HuH-7.5 (cell line): ENCODE measurements around the gene ACKR2.
"Not testable (repeated sequence)": the region's sequence is repeated elsewhere in the genome, so short reads cannot be mapped to it uniquely, and the experiment has no call there.

Experiments
- DNase-seq: peaks from one replicate; pipeline ENCODE4 v3.0.0; 2011; ENCODE audit warnings: low spot score

Gene ACKR2

DNA sequence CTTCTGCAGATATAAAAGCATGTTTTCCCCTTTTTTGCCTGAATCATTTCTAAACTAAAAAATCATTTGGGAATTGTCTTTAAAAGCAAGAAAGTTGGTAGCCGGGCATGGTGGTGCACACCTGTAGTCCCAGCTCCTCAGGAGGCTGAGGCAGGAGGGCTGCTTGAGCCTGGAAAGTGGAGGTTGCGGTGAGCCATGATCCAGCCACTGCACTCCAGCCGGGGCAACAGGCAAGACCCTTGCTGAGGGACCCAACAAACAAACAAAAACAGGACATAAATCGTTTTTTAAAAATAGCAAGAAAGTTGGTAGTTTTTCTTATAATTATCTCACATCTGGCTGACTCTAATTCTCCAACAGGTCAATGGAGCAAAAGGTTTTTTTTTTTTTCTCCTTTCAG lies 7.5 kb upstream of the ACKR2 start:
- no peak for DNase-seq

DNA sequence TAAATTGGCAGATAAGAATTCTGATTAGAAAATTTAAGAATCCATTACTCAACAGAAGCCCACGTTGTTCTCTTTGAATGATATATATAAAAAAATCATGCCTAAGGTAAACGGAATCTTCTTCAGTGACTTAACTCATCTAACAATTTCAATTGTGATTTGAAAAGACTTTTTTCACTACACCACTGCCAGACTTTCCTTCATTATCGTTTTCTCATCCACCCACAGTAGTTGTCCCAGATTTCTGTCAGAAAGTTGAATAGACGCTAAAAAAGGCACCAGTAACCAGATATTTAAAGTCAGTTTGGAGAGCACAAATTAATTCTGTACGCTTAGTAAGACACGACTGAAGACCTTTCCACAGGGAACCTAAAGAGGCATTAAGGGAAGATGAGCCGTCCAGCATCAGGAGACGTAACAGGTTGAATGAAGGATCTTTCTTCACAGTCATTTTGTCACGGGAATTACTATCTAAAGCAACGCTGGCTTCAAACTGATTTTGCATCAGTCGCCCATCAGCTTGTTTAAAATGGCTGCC lies 6.3 kb upstream of the ACKR2 start:
- no peak for DNase-seq

DNA sequence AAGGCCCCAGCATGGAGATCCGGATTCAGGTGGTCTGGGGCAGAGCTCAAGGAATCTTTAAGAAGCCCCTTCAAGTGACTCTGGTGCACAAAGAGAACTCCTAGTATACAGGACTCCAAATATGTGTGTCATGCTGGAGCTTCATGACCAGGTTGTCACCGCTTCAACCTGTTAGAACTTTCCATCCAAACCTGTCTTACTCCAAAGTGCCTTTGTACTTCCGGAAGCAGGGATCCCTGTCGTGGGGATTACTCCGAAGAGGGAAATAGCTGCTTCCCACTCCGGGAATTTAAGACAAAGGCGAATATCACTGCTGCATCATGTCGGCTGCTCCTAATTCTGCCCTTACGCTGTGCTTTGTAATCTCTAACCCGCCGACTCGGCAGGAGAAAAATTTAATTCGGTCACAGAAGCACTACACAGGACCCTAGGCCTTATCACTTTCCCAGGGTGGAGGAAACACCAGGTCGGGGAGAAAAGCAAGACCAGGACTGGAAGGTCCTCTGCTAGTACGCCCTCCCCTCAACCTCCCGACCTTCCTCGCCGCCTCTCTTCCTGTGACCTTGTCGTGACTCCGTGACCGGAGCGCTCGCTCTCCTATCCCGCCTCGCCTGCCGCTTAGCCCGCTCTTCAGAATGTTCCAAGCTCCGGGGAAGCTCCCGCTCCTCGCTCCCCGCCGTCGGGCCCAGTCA lies 5.7 kb upstream of the ACKR2 start:
- DNase-seq: peak; percentile 57

DNA sequence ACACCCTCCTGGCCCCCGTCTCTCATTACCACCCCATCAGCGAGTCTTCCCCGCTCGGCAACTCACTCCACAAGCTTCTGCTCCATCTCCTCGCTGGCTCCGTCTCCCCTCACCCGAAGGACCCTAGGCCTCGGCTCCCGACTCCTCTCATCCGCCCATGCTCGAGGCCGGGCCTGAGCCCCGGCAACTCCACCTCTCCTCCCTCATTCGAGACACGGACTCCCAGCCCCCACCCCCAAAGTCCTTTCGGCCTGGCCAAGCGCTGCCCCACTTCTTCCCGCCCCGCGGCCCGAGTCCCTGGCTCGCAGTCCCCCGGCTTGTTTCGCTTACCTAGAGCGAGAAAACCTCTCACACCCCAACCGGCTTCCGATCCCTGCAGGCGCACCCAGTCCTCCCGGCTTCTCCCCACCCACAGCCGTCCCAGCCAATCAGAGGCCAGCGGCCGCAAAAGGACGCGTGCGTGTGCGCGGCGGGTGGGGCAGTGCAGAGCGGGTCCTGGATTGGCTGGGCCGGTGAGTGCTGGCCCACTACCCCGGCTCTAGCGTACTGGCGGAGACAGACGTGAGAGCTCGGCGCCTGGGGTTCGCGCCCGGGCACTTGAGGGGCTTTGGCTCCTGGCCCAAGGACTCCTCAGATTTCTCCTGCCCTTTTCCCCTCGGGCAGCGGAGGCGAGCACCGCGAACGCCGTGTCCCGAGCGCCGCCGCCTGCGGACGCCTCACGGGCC lies 5.0 kb upstream of the ACKR2 start, which contains the start of gene HIGD1A:
Gene HIGD1A, minus strand, starts transcription at position 385 of the 725 bp plus-strand sequence. CDS start 10,237 bp downstream, outside the sequence.
- peak; percentile 93 for DNase-seq

DNA sequence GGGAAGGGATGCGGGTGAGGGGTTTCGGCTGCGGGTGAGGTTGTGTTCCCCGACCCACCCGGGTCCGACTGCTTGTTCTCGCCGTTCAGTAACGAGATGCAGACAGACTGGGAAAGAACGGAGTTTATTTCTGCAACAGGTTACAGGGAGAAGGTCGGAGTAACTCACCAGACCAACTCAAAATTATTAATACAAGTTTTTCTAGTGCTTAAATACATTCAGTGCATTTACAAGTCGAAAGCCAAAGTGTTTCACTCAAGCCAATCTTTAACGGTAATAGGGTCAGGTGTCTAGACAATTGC lies 4.5 kb upstream of the ACKR2 start:
- no peak for DNase-seq

DNA sequence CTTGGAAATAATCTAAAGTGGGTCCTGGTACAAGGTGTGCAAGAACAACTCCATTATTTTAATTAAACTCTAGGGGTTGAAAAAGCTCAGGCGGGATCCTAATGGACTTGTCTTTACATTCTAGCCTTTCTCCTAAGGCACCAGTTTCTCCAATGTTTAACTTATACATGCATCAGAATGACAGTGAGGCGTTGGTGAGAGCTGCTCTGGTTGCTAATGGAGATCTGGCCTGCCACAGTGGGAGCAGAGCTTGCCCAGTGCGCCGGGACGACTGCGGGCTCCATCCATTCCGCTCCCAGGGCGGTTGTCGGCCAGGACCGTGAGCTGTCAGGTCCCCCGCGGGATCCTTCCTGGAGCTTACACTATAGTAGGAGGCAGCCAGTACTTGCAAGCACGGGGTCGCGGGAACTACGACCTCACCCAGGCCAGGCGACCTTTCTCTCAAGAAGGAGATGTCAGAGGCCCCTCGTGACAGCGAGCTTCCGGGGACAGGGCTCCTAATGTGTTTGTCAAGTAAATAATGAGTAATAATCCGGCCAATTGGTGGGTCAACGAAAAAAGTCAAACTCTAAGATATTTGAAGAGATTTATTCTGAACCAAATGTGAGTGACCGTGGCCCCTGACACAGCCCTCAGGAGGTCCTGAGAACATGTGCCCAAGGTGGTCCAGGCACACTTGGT lies 4.0 kb upstream of the ACKR2 start:
- DNase-seq: peak; percentile 50

DNA sequence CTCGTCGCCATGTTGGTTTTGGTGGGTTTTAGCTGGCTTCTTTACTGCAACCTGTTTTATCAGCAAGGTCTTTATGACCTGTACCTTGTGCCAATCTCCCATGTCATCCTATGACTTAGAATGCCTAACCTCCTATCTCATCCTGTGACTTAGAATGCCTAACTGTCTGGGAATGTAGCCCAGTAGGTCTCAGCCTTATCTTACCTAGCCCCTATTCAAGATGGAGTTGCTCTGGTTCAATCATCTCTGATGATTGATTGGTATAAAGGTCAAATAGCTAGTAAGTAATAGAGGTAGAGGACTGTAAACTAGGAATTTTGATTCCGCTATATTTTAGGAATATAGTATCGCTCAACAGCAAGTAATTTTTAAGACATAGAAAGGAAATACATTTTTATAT lies 1.3 kb upstream of the ACKR2 start:
- DNase-seq: no peak

DNA sequence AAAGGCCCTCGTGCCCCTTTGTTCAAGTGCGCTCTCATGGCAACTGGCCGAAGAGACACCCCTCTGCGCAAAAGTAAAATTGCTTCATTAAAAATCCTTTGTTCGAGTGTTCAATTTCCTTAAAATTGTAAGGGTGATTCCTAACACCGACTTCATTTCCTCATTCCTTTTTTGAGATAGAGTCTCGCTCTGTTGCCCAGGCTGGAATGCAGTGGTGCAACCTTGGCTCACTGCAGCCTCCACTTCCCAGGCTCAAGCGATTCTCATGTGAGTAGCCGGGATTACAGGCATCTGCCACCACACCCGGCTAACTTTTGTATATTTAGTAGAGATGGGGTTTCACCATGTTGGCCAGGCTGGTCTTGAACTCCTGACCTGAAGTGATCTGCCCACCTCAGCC lies 1.5 kb downstream of the ACKR2 start:
- DNase-seq: not testable (repeated sequence)

DNA sequence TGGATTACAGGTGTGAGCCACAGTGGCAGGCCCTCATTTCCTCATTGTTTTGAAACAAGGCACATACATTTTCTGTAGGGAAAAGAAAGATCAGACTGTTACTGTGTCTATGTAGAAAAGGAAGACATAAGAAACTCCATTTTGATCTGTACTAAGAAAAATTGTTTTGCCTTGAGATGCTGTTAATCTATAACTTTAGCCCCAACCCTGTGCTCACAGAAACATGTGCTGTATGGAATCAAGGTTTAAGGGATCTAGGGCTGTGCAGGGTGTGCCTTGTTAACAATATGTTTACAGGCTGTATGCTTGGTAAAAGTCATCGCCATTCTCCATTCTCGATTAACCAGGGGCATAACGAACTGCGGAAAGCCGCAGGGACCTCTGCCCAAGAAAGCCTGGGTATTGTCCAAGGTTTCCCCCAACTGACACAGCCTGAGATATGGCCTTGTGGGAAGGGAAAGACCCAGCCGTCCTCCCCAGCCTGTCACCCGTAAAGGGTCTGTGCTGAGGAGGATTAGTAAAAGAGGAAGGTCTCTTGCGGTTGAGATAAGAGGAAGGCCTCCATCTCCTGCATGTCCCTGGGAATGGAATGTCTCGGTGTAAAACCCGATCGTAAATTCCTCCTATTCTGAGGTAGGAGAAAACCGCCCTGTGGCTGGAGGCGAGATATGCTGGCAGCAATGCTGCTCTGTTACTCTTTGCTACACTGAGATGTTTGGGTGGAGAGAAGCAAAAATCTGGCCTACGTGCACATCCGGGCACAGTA lies 2.1 kb downstream of the ACKR2 start:
- DNase-seq: not testable (repeated sequence)

DNA sequence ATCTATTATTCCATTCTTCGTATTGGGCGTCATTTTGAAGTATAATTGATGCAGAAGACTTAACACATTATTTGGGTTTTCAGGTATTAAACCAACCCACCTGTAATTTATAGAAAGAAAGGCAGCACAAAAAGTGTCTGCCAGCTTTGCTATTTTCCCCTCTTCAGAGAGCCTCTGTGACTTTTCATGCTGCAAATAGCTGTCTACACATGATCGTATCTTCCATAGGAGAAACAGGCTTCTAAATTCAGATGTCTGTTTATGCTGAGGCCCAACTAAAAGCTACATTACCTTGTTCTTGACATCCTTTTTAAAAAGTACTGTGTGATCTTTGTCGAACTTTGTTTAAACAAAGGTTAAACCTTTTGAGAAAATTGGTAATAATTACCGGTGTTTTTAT lies 5.0 kb downstream of the ACKR2 start:
- no peak for DNase-seq

DNA sequence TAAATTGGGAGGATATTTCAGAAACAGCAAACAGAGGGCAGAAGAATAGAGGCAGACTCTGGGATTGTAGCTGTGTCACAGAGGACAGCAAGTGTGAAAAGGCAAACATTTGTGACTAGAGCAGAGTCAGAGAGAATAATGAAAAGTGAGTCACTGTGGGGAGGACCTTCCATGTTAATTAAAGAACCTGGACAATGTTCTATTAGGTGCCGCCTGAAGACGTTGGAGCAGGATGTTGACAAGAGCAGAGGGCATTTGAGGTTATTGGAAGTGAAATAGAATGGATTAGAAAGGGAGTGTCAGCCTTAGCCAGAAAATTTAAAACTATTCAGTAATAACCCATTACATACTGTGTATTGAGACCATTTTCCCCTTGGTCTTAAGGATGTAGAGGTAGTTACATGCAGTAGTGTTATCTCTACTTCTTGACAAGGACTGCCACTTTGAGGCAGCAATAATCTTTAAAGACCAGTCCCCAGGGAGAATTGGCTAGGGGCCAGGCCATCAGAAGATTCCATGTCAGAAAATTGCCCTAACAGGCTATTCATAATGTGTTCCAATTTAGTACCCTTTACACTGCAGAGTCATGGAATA lies 5.8 kb downstream of the ACKR2 start:
- no peak for DNase-seq

DNA sequence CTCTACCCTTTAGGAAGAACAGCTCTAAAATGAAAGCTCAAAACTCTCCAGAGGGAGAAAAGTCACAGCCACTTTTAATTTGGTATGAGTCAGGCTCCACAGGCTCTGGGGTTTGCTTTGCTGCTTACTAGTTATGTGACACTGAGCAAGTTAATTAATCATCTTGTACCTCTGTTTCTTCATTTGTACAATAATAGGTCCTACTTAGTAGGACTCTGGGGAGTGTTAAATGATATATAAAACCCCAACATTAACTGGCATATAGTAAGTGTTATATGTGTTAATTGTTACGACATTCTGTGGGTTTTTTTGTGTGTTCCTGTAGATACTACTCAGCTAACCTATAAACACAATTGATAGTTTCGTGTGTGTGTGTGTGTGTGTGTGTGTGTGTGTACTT lies 6.6 kb downstream of the ACKR2 start:
- no peak for DNase-seq

DNA sequence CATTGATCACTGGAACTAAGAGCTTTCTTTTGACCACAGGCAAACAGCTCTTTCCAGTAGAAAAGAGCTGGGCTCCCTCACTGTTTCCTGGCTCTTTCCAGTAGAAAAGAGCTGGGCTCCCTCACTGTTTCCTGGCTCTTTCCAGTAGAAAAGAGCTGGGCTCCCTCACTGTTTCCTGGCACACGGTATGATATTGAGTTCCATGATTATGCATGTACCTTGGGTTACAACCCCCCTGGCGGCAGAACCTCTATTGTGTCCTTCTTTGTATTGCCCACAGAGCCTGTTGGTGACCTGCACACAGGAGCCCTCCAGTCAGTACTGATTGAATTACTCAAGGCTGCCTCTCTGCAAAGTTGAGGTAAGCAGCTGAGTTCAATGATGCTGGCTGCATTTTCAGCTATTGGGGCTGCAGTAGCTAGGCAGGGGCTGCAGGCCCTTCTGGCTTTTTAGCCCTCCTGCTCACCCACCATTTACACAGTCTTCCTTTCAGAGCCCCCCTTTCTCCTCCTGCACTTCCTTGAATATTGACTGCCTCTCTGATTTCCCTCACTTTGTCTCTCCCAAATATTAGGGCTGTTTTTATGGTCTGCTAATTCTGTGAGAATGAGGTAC lies 10.2 kb downstream of the ACKR2 start:
- DNase-seq: no peak

DNA sequence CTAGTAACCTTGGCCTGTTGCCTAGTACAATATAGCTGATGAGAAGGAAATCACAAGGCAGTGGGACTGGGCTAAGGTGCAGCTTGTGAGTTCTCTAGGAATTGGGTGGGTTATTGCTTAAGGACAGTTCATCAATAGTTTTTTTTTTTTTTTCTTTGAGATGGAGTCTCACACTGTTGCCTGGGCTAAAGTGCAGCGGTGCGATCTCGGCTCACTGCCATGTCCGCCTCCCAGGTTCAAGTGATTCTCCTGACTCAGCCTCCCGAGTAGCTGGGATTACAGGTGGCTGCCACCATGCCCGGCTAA lies 11.5 kb downstream of the ACKR2 start:
- DNase-seq: no peak

DNA sequence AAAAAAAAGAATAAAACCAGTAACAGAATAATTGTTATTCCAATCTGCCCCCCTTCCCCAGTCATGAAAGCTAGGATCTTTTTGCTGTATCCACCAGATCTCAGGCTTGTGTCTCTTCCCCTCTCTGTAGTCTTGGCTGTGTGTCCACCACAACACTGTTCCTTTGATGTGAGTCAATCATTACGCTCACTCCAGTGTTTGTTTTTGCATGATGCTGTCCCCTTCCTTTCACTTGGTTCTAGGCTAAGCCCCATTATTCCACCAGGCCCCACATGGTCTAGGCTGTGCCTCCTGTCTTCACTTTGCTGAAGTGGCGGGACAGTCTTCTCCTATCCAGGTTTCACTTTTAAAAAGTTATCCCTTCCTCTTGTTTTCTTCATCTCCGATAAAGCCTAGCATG lies 13.6 kb downstream of the ACKR2 start:
- no peak for DNase-seq

DNA sequence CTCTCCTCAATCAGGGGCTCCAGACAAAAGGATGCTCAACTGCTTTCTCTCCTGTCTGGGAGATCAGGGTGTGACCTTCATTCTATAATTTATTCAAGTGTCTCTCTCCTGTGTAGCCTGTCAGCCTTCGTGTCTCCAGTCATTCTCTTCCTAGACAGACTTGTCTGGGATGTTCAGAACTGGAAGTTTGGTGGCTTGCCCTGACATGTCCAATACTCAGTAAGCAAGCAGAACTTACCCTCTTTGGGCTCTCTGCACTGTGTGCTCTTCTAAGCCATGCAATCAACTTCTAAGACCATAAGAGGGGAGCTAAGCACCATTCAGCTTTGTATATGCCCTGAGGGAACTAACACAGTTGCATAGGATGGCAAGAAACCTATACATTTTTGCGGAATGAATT lies 14.1 kb downstream of the ACKR2 start:
- DNase-seq: no peak

DNA sequence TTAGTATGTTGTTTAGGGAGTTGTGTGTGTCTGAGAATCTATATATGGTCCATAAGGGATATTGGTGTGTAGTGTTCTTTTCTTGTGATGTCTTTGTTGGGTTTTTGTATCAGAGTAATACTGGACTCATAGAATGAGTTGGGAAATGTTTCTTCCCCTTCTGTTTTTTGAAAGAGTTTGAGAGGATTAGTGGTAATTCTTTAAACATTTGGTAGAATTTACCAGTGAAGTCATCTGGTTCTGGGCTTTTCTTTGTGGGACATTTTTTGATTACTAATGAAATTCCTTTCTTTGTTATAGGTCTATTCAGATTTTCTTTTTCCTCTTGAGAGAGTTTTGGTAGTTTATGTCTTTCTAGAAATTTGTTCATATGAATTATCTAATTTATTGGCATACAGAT lies 16.9 kb downstream of the ACKR2 start:
- DNase-seq: no peak

DNA sequence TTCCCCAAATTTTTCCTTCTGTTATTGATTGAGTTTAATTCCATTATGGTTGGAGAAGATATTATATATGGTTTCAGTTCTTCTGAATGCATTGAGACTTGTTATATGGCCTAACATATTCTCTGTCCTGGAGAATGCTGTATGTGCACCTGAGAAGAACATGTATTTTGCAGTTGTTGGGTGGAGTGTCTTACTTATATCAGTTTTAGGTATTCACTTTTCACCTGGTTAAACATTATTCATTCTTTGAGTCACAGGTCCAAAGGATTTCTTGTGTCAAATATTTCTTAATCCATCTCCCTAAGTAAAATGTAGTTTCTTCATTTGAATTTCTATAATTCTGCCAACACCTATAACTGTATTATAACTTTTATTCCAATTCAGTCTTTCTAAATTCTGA lies 17.8 kb downstream of the ACKR2 start:
- no peak for DNase-seq

DNA sequence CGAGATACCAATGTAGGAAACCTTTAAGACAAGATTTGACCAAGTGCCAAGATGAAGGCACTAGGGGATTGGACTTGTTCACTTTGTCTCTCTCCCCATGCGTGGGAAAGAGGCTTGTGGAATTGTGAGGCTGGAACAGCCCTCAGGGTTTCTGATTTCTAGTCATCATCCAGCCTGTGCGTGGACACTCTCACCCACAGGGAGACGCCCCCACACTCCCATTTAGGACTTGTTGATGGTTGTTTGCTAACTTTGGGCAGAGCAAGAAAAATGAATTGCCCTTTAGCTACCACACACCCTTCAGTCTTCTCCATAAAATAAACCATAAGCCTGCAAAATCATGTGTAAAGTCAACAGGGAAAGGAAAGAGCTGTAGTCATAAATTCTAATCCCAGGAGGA lies 18.4 kb downstream of the ACKR2 start:
- no peak for DNase-seq

DNA sequence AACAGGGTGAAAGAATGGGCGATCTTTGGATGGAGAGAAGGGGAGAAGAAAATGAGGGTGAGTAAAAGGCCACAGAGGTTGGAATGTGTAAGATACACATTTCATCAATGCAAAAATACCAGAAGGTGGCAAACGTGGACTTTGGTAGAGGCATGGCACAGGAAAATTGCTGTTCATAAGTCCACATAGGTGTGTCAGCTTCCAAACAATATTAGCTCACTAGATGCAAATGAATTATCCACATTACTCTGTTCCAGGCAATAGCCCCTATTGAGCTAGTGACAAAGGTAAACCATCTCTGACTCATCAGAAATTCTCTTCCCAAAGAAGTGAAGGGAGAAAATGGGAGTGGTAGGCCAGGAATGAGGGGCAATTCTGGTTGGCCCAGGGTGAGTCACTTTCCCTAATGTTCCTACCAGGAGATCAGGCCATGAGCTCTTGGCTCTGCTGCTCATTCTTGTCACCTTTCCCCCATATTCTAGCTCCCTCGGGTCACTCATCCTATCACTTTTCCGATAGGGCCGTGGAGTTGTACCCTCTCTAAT lies 19.9 kb downstream of the ACKR2 start:
- no peak for DNase-seq

DNA sequence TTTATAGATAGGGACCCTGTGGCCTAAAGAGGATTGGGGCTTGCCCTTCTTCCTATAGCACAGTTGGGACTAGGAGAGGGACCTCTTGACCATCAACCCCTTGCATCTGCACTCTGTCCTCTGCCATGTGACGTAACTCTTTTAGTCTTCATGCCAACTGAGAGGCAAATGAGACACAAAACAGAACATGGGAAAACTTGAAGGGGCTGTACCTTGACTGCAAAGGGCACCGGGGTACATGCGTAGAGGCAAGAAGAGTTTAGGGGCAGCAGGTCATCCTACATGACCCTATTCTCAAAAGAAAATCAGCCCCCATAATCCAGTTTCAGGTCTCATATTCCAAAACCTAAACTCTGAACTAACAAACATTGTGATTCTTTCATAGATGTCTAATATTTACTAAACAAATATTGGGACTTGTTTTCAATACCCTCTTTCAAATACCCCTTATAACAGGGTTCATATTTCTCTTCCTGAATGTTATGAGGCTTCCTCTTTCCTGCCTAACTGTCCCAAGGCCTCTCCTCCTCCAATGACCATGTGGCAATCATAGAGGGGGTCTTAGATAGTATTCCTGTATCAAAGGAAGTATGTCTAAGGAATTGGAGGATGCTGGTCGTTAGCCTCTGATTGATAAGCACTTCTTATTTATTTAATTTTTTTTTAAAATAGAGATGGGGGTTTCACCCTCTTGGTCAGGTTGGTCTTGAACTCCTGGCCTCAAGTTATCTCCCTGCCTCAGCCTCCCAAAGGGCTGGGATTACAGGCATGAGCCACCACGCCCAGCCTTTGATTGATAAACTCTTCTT lies 20.6 kb downstream of the ACKR2 start:
- no peak for DNase-seq
